HG03103 (cell line): ENCODE measurements around the gene PLPPR1.

ENCODE experiments used
- ATAC-seq: cut with Tn5 transposase; IDR thresholded peaks from one replicate; pipeline ENCODE4 v1.9.1; 2021; ENCODE audit warnings: low read depth; ENCODE audit not compliant: unreplicated experiment

PLPPR1 gene

DNA sequence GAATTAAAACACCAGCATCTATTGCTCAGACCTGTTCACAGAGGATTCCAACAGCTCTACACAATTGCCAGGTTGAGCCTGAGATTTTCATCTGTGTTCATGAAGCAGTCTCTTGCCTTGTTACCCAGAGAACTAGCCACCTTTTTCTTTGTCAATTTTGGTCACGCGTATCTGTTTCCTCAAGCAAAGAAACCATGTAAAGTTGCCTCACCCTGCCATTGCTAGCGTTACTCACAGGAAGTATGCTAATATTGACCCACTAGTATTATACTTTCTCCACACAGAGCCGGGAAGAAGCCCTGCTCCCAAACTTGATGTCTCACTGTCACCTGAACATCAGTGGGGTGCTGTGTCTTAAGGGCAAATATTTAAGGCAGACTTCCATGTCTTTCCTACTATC is 168.5 kb downstream of the PLPPR1 start:
- ATAC-seq = no peak

DNA sequence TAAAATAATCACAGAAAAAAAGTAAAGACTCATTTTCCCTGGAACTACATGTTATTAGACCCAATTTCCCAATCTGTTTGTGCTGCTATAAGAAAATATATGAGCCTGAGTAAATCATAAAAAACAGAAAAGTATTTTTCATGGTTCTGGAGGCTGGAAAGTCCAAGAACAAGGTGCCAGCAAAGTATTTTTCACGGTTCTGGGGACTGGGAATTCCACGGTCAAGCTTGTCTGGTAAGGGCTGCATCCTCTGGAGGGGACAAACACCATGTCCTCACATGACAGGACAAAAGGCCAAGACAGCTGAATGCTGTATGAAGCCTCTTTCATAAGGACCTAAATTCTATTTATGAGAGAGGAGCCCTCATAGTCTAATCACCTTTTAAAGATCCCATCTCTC is 172.3 kb downstream of the PLPPR1 start:
- ATAC-seq = no peak

DNA sequence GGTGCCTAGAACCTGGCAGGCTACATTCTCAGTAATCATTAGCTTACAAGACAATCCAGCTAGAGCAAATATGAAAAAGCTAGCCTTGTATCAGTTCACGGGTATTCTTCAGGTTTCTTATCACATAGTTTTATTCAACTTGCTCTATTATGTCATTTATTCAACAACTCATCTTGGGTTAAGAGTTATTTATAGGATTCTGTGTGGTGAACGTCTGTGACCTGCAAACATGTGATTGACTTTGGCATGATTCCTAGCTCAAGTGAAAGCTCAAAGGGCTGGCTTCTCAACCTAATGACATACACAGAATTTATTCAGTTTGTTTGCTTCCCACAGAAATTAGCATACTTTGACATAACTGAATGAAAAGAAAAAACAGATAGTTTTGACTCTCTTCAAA is 173.1 kb downstream of the PLPPR1 start:
- ATAC-seq = no peak

DNA sequence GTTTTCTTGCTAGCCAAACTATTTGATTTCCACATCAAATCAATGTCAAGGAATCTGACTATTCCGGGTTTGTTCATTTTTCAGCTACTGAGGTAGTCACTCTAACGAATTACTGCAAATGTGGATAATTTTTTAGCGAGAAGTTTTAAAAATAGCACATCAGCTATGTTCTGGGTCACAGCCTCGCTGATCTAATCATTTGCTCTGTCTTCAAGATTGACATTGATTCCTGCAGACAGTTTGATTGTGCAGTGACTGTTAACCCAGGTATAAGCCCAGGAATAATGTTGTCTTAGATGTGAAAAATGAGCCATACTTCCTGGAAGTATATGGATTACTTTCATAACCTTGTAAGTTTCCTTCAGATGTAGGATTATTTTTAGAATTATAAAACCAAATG is 181.1 kb downstream of the PLPPR1 start:
- no peak for ATAC-seq

DNA sequence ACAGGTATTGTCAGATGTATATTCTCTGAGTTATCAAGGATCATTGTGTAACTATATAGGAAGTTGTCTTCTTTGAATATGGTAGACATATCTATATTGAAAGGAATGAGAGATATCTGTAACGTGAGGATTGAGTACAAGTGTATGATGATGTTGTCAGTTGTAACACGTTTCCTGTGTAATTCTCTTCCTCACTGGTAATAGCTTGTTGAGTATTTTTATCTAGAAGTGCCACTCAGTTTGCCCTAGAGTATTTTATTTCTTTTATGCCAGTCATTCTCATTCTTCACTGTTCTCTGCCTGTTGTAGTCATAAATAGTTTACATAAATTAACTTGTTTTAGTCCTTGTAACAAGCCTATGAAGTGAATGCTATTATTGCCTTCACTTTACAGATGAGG is 184.1 kb downstream of the PLPPR1 start:
- no peak for ATAC-seq

DNA sequence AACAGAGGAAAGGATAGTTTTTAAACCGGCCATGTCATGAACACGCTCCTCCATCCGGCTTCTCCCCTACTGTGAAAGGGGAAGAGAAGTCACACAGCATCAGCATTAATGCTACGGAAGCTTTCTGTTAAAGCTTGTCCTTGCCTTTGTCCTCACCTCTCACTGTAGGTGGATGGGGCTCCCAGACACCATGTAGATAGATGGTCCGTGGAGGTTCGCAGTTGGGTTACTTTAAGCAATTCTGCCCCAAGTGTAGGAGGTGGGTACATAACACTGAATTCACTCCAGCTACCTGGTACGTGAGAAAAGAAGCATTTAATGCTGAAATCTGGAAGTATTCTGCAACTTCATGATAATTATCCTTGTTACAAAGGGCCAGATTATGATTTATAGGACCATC is 190.5 kb downstream of the PLPPR1 start:
- ATAC-seq = no peak

DNA sequence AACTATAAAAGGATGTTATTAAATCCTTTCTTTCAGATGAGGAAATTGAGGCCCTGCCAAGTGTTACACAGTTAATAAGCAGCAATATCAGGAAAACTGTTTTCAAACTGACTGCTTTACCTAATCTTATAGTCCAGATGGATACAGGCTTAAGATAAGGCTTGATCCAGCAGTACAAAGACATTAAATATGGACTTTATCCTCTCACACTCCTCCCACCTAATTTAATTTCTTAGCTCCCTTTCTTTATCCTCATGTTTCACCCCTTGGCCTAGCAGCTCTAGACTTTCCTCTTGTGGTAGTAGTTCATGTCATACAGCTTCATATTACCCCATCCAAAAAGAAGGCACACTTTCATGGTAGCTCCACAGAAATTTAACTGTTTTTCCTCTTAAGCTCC is 191.8 kb downstream of the PLPPR1 start:
- no peak for ATAC-seq

DNA sequence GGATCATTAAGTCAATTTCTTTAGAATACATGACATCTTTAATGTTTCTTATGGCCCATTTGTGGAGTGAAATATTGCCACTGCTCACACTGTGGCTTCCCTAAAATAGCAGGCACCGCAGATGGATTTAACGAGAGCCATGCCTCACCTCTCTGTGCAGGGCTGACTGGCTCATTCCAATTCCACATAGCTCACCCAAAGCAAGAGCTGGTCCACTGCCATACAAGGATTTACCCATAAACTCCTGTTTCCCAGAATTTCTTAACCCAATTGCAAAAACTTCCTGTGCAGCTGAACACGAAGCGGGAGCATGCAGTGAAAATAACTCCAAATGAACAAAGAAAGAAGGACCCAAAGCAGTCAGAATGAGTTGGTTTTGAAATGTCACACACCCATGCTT is 196.7 kb downstream of the PLPPR1 start:
- no peak for ATAC-seq

DNA sequence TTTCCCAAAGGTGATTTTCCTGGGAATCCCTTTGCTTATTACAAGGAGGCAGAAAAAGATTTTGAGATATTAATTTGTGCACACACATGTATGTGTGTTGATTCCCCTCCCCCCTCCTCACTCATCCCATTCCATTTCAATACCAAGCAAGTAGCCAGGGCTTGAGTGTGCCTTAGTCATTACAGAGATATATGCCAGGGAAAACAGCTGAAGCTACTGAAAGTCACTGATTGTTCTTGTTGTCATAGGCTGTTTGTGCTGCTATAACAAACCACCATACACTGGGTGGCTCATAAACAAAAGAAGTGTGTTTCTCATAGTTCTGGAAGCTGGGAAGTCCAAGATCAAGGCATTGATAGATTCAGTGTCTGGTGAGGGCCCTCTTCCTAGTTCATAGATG is 197.6 kb downstream of the PLPPR1 start:
- no peak for ATAC-seq

DNA sequence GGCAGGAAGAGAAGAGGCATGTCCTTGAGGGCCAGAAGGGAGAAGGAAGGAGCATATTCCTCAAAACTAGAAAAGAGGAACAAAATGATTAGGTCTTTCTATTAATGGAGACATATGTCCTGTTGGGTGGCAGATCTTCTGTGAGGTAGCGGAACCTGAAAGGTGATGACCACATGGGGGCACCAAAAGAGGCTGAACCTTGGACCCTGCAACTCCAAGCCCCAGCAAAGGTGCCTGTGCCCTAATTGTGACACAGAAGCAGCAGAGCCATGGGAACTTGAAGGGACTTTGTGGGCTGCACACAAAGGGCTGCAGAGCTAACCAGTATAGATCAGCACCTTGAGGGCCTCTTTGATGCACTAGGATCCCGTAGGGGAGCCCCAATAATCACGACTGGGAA is 198.3 kb downstream of the PLPPR1 start:
- no peak for ATAC-seq

DNA sequence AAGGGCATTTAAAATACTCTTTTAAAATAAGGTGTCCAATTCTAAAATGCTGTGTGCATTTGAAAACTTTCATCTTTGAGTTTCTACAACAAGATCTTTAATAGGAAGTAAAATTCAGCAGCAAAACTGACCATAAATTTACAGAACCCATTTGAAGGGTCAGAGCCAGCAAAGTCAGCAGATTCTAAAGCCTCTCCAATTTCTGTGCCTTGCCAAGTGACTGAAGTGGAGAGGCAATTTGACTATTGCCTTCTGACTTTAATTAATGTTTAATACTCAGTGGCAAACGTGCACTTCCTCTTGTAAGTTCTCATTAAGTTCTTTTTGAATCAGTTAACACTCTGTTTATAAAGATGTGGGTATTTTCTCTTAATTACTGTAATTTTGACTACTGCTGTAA is 201.1 kb downstream of the PLPPR1 start:
- ATAC-seq = no peak

DNA sequence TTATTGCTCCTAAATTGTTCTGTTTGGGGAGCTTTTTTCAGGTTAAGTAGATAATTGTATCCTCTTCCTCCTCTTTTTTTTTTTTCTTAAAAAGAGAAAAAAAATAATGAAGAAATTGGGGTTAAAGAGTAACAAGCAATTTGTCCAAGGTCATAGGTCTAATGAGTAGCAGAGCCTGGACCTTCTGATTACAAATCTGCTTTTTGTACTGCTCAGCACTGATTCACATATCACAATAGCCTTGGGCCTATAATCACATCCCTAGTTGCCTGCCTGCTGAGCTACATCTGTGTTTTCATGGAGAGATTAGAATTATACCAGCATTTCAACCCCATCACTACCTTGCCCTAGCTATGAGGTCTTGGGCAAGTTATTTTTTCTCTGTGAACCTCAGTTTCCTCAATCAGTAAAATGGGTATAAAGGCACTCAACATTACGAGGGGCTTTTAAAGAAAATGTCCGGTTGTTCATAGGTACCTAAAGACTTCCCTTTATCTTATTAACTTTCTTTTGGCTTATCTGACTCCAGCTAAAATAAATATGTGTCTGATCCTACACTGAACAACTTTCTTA is 204.0 kb downstream of the PLPPR1 start:
- no peak for ATAC-seq

DNA sequence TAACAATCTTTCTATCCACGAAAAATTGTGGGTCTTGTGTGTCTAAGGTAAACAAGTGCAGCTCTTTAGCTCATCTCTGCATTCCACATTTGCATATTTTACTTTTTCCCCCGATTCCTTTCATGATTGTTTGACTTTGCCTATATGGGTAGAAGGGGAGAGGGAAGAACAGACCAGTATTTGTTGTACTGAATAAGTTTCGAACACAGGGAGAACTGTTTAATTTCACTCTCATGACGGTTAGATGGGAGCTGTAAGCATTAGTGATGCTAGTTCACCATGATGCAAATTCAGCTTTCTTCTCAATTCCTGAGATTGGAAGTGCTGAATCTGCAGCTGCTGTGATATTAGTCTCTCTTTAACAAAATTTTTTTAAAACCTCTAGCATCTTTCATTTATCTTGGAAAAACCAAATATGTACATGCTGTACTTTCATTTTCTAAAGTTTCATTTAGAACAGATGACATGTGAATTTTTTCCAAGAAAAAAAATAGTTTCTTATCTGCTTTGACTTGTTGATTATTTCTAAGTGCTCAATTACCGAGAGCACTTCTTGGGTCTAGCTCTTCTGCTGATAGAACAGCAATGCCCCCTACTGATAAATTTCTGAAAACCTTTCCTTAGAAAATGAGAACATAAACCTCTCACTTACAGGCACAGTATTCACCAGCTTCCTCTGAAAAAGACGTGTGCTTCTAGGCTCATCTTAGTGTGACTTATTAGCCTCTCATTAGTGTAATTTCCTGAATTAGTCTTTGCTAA is 206.8 kb downstream of the PLPPR1 start:
- ATAC-seq = no peak

DNA sequence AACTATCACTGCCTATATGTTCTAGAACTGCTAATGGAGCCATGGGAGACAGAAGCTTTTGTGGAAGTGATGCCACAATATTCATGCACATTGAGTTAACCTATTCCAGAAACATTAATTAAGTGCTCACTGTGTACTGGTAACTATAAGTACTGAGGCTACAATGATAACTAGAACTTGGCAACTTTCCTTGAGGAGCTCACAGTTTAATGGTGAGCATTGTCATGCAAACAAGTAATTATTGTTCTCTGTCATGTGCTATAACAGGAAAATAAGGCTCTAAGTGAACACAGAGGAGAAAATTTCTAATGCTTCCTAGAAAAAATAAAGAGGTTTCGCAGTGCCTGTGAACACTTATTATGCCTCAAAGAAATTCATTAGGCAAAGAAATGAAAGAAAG is 214.1 kb downstream of the PLPPR1 start:
- ATAC-seq = no peak

DNA sequence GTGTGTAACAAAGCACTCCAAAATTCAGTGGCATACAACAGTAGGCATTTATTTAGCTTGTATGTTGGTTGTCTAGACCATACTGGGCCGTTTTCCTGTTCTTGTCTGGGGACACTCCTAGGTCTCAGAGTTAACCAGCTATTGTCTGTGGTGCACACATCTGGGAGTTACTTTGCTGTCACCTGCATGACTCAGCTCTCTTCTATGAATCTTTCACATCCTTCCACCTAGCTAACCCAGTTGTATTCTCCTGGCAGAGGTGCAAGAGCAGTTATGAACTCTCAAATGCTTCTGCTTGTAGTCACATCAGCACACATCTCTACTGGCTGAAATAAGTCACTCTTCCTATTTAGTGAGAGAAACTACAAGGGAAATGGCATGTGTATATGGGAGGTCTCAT is 218.2 kb downstream of the PLPPR1 start:
- ATAC-seq = no peak

DNA sequence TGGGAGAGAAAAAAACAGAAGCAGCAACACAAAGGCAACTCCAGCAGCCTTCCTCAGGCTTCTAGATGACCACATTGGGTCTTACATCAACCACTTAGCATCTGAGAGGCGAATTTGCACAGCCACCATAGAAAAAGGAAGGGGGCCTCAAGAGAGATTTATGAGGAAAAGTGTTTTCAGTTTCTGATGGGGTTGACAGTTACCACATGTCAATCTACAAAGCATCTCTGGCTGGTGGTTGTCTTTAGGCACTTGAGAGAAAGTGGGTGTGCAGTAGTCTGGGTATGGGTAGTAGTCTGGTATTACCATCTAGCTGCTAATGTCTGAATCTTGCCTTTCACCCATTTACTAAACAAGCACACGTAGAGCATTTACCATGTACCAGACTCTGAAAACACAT is 218.8 kb downstream of the PLPPR1 start:
- no peak for ATAC-seq

DNA sequence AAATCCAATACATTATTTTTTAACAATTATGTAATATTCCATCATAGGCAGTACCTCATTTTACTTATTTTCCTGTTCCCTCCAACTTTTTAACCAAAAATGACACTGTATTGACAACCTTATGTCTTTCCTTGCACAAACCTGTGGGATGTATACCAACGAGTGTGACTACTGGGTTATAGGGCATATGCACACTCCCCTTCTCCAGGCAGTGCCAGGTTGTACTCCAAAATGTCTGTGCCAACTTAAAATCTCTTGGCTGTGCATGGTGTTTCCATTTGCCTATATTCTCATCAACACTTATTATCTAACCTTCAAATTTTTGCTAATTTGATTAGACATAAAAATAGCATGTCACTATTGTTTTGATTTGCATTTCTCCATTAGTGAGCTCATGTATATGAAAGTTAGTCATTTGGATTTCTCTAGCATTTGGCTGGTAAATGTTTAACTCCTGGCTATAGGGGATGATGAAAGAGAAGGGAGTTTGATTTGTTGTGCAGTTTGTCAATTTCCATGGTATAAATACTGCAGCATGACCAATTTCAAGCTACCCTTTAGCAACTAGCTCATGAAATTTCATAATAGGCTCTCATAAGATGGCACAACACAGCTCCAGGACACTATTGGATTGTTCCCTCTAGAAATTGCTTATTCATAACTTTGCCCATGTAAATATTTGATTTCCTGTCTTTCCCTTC is 226.4 kb downstream of the PLPPR1 start:
- ATAC-seq = no peak

DNA sequence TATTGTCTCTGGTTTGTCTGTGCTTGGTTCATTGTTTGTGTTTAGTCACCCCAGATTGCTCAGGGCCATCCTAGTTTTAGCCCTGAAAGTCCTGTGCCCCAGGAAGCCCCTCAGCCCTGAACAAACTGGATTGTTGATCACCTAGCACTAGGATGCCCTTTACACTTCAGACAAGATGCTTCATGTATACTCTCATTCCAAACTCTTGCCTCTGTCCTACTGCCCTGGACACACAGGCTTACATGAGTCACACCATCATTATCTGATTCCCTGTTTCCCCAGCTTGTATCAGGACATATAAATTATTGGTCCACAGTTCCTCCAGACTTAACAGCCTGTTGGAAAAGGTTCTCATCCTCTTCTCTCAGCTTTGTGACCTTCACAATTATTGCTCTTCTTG is 236.2 kb downstream of the PLPPR1 start:
- ATAC-seq = no peak

DNA sequence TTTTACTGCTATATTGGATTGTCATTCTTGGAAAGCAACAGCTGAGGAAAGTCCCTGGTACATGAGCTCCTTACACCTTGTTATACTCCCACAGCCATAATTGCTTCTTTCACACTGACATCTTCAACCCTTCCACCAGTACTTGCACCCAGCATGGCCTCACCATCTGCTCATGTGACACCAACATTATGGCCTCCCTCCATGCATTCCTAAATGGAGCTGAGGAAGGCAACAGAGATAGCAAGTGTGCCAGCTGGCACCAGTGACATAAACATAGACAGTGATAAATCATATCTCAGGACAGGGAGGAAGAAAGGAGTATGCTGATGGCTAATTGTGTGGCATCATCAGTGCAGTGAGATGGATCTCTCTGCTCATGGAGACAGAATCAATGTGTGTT is 236.7 kb downstream of the PLPPR1 start:
- ATAC-seq = no peak

DNA sequence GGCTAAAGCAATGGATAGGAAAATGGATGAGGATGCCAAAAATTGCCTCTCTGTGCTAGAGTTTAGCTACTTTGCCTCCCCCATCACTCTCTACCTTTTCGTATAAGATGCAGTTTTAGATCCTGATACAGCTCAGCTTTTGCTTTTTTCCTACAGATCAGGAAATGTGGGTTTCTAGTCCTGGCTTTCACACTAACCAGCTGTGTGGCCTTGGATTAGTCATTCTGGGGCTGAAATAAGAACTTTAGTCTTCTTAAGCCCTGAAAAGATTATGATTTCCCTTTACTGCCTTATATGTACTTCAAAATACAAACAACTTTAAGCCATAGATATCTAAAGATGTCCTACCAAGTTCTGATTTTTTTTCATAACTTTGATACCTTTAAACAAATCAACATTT is 239.9 kb downstream of the PLPPR1 start:
- ATAC-seq = no peak

DNA sequence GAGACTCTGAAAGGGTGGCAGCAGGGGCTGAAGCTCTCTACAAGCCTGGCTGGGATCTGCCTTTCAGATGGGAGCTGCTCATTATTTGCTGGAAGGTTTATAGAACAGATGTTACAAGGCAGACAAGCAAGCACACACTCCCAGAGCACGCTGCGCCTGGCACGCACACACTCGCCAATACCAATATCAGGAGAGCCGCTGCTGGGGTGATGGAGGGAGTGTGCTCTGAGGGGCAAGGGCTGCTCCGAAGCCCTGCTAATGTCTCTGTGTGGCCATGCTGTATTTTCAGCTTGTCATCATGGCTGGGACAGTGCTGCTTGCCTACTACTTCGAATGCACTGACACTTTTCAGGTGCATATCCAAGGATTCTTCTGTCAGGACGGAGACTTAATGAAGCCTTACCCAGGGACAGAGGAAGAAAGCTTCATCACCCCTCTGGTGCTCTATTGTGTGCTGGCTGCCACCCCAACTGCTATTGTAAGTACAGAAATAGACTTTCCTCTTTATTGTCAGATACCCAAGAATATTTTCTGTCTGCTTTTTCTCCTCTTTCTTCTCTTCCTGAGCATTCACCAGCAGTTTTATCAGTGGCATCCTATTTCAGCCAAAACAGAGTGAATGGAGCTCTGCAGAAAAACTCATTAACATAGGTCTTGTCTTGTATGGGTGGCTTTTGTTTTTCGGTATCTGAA is 241.2 kb downstream of the PLPPR1 start:
- no peak for ATAC-seq
